ENCODE data around the gene LSM14A.
"Not testable (repeated sequence)": the region's sequence is repeated elsewhere in the genome, so short reads cannot be mapped to it uniquely, and the experiment has no call there.

The LSM14A gene

DNA sequence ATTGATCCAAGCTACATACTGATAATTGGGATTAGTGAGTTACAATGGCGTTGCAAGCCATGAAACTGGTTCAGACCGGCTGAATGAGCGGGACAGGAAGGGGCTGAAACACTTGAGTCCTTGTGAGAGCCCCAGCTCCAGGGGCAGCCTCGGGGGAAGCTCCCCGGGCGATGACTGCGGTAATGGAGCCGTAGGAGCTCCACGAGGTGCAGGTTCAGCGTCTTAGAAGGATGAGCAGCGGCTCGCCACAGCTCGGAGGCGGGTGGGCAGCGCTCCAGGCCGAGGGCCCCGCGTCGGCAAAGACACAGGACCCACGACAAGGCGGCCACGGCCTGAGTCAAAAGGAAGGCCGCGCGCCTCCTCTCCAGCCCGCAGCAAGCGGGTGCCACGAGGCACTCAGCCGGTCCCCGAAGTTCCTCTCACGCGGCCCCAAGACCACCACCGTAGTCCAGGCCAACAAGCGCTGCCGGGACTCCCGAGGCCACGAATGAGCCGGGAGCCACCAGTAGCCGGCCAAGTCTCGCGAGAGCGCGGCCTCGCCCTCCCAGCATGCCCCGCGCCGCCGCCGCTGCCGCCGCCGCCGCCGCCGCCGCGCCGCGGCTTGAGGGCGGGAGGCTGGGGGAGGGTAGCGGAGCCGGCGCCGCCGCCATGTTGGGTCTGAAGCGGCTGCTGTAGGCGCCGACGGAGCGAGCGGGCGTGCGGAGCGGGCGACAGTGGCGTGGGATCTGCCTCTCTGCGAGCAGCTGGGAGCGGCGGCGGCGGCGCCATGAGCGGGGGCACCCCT lies at the start of gene LSM14A:
LSM14A (plus strand) TSS at position 628 of the 784 bp plus-strand sequence; CDS start at position 767, 139 bp downstream.
- peak; percentile 73 to 90 for DNase-seq

DNA sequence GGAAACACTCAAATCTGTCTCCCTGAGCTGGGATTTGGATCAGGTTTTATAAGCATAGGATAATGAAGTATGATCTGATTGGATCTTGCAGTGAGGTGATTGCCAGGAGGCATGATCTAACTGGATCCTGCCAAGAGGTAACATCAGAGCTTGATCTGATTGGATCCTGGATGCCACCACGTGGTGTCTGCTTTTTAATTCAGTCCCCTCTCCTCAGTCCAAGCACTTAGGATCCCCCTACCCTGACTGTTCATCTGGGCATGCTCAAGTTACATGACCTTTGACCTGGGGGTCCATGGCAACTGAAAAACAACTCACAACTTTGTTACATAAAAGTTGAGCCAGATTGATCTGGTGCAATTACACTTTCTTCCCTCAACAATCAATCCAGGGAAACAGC lies 47.5 kb upstream of the LSM14A start:
- DNase-seq: no peak

DNA sequence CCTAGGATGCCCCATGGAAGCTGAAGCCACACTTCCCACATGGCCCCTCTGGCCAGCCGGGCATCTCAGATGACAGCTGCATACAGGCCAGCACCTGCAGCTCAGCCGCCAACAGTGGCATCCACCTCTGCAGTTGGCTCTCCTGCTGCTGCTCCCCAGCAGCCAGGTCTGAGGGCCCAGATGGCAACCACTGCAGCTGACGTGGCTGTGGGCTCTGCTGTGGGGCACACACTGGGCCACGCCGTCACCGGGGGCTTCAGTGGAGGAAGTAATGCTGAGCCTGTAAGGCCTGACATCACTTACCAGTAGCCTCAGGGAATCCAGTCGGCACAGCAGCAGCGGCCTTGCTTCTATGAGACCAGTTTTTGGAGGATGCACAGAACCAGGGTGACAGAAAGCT lies 45.3 kb upstream of the LSM14A start:
- peak; percentile 45 to 46 for DNase-seq

GRCh38 chr19:34127684-34128189 lies 44.6 kb upstream of the LSM14A start:
- DNase-seq: no peak

- DNase-seq: no peak
These were observed 43.6 kb upstream of the LSM14A start for GRCh38 chr19:34128558-34129250.

DNA sequence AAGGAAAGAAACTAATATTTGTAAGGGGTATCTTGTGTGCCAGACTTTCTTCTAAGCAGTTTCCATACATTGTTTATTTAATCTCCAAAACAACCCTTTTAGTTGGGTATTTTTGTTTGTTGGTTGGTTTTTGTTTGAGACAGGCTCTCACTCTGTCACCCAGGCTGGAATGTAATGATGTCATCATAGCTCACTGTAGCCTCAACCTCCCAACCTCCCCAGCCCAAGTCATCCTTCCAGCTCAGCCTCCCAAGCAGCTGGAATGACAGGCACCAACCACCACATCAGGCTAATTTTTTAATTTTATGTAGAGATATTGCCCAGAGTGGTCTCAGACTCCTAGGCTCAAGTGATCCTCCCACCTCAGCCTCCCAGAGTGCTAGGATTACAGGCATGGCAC lies 41.2 kb upstream of the LSM14A start:
- DNase-seq: no peak

- DNase-seq: not testable (repeated sequence)
These were observed 40.2 kb upstream of the LSM14A start for GRCh38 chr19:34132145-34132544.

GRCh38 chr19:34132706-34133105 lies 39.6 kb upstream of the LSM14A start:
- not testable (repeated sequence) for DNase-seq

- DNase-seq: peak; percentile 57 to 69
These were observed 37.9 kb upstream of the LSM14A start for GRCh38 chr19:34134190-34135053.

GRCh38 chr19:34135054-34135800 lies 37.1 kb upstream of the LSM14A start:
- DNase-seq: no peak

GRCh38 chr19:34135821-34136611 lies 36.3 kb upstream of the LSM14A start:
- no peak for DNase-seq

DNA sequence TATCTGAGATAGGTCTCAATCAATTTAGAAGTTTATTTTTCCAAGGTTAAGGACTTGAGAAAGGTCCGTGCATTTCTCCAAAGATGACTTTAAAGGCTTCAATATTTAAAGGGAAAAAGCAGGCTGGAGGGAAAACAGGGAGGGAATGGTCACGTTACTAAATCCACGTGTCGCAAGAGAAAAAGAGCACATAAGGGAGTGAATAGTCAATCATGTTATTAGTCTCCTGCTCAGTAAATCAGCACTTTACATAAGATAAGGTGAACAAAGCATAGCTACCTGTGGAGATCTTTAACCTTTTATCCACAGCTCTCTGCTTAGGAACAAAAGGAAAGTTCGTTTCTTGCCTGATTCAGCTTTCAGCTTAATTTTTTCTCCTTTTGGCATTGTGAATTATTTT lies 31.3 kb upstream of the LSM14A start:
- DNase-seq: no peak

DNA sequence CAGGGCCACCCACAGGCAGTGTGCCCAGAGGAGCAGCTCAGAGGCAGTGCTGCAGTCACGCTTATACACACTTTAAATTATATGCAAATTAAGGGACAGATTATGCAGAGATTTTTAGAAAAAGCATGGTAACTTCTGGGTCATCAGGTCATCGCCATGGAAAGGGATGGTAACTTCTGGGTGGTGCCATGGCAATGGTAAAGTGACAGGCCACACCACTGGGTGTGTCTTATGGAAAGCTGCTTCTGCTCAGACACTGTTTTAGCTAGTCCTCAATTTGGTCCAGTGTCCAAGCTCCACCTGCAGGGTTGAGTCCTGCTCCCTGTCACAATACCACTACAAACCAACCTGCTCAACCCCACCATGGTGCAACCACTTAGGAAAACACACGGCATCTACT lies 29.9 kb upstream of the LSM14A start:
- no peak for DNase-seq

DNA sequence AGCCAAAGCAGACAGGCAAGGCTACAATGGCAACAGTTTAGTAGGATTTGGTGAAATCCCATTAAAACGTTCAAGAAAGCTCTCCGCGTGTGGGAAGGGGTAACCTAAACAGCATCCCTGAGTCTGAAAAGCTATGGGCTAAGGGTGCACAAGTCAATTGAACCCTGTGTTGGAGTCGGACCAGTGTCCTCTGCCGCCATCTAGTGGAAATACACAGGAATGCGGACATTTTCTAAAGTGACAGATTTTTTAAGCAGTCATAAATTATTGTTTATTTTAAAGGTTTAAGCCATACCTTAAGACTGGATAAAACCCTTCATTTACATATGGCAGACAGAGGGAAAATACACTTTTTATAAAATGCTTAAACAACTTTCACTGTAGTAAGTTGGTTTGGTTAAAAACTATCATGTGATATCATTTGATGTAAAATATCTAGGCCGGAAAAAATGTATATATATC lies 26.5 kb upstream of the LSM14A start:
- DNase-seq: peak; percentile 28 to 44

DNA sequence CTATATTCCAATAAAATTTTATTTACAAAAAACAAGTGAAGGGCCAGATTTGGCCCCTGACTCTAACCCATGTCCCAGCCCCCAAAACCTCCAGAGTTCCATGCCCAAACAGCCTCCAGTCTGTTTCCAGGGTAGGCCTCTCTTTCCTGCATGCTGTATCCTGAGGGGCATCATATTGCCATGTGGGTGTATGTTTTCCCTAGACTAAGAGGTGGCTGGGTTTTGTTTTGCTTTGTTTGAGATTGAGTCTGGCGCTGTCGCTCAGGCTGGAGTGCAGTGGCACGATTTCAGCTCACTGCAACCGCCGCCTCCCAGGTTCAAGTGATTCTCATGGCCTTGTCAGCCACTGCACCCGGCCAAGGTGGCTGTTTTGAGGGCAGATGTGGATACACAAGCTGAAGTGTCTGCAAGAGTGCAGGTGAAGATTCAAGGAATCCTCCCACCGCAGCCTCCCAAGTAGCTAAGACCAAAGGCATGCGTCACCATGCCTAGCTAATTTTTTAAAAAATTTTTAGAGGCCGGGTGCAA lies 23.6 kb upstream of the LSM14A start:
- DNase-seq: peak in 1 of 2 experiments; percentile 26

DNA sequence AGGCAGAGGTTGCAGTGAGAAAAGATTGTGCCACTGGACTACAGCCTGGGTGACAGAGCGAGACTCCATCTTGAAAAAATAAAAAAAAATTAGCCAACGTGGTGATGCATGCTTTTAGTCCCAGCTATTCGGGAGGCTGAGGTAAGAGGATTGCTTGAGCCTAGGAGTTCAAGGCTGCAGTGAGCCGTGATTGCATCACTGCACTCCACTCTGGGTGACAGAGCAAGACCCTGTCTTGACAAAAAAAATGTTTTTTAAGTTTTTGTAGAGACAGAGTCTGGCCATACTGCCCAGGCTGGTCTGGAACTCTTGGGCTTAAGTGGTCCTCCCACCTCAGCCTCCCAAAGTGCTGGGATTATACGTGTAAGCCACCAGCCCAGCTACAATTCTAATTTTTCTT lies 22.4 kb upstream of the LSM14A start:
- no peak for DNase-seq

- no peak for DNase-seq
These were observed 21.7 kb upstream of the LSM14A start for GRCh38 chr19:34150558-34150957.

DNA sequence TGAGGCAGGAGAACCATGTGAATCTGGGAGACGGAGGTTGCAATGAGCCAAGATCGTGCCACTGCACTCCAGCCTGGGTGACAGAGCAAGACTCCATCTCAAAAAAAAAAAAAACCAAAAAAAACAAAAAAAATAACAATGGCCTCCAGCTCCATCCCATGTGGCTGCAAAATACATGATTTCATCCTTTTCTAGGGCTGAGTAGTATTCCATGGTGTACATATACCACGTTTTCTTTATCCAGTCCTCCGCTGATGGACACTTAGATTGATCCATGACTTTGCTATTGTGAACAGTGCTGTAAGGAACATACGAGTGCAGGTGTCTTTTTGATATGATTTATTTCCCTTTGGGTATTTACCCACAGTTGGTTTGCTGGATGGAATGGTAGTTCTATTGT lies 20.9 kb upstream of the LSM14A start:
- no peak for DNase-seq

GRCh38 chr19:34154401-34154800 lies 17.9 kb upstream of the LSM14A start:
- no peak for DNase-seq

- DNase-seq: no peak
These were observed 16.6 kb upstream of the LSM14A start for GRCh38 chr19:34155686-34156085.

GRCh38 chr19:34158966-34159365 lies 13.3 kb upstream of the LSM14A start:
- not testable (repeated sequence) for DNase-seq

All from SHP77 (cell line).